HG02588 (cell line): Measurements from ENCODE around the gene RTEL1.
"Not testable (repeated sequence)": the region's sequence is repeated elsewhere in the genome, so short reads cannot be mapped to it uniquely, and the experiment has no call there.

Experiments
- ATAC-seq: cut with Tn5 transposase; IDR thresholded peaks from one replicate; pipeline ENCODE4 v1.9.1; 2021; ENCODE audit warnings: mild to moderate bottlenecking, moderate library complexity; ENCODE audit not compliant: unreplicated experiment

The RTEL1 gene

GRCh38 chr20:63709149-63709527 lies 51.0 kb downstream of the RTEL1 start:
- ATAC-seq: no peak

- ATAC-seq: no peak
Observed at GRCh38 chr20:63711085-63711645, 53.1 kb downstream of the RTEL1 start.

GRCh38 chr20:63712191-63712590 lies 54.1 kb downstream of the RTEL1 start:
- no peak for ATAC-seq

- ATAC-seq: no peak
Observed at GRCh38 chr20:63714858-63715257, 56.7 kb downstream of the RTEL1 start.

GRCh38 chr20:63718996-63719395 lies 60.9 kb downstream of the RTEL1 start:
- ATAC-seq: no peak

GRCh38 chr20:63722967-63723622 lies 65.0 kb downstream of the RTEL1 start:
- not testable (repeated sequence) for ATAC-seq

- not testable (repeated sequence) for ATAC-seq
Observed at GRCh38 chr20:63730189-63730733, 72.1 kb downstream of the RTEL1 start.

- no peak for ATAC-seq
Observed at GRCh38 chr20:63731410-63731809, 73.3 kb downstream of the RTEL1 start.

GRCh38 chr20:63732118-63733095 lies 74.3 kb downstream of the RTEL1 start:
- ATAC-seq: no peak

- ATAC-seq: no peak
Observed at GRCh38 chr20:63733117-63733516, 75.0 kb downstream of the RTEL1 start.

GRCh38 chr20:63733579-63734081 lies 75.5 kb downstream of the RTEL1 start:
- no peak for ATAC-seq

GRCh38 chr20:63734111-63734945 lies 76.2 kb downstream of the RTEL1 start:
- ATAC-seq: no peak

- ATAC-seq: no peak
Observed at GRCh38 chr20:63734946-63735858, 77.1 kb downstream of the RTEL1 start.

GRCh38 chr20:63735859-63736718 lies 78.0 kb downstream of the RTEL1 start, which contains the start of gene LIME1:
LIME1 (plus strand) TSS chr20:63736664; CDS start chr20:63737550, 886 bp downstream.
- no peak for ATAC-seq

- ATAC-seq: no peak
Observed at GRCh38 chr20:63736893-63737694, 79.0 kb downstream of the RTEL1 start.

- no peak for ATAC-seq
Observed at GRCh38 chr20:63737695-63737944, 79.5 kb downstream of the RTEL1 start.

GRCh38 chr20:63737945-63738686 lies 80.0 kb downstream of the RTEL1 start:
- no peak for ATAC-seq
